ENCODE results near the gene ARF6.
"Not testable (repeated sequence)": the region's sequence is repeated elsewhere in the genome, so short reads cannot be mapped to it uniquely, and the experiment has no call there.

The ARF6 gene

DNA sequence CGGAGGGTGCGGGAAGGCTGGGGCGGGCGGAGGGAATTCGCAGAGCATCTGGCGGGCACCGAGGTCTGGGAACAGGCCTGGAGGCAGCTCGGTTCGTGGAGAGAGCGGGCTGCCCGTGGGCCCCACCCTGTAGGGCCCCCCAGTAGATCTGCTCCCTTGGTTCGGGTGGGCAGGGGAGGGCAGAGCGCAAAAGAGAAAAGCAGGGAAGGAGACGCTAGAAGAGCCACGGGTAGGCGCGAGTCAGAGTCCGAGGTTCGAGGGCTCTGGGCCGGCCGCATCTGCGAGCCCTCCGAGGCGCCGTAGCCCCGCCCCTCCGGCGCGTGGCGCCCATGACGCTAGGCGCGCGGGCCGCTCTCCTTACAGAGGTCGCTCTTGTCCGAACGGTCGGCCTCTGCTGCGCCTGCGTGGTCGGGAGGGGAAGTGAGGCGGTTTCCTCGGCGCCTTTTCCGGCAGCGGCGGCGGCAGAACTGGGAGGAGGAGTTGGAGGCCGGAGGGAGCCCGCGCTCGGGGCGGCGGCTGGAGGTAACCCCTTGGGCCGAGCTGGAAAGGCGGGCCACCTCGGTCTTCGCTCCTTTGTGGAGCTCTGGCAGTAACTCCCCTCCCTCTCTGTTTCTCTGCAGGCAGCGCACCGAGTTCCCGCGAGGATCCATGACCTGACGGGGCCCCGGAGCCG lies at the start of gene ARF6:
ARF6 (plus strand) TSS at position 447 of the 673 bp plus-strand sequence. CDS start 655 bp downstream, outside the sequence.
- DNase-seq = peak; percentile 89

GRCh38 chr14:49849213-49849847 lies 43.6 kb upstream of the ARF6 start:
- DNase-seq = no peak

GRCh38 chr14:49851813-49852212 lies 41.1 kb upstream of the ARF6 start:
- DNase-seq = no peak

DNA sequence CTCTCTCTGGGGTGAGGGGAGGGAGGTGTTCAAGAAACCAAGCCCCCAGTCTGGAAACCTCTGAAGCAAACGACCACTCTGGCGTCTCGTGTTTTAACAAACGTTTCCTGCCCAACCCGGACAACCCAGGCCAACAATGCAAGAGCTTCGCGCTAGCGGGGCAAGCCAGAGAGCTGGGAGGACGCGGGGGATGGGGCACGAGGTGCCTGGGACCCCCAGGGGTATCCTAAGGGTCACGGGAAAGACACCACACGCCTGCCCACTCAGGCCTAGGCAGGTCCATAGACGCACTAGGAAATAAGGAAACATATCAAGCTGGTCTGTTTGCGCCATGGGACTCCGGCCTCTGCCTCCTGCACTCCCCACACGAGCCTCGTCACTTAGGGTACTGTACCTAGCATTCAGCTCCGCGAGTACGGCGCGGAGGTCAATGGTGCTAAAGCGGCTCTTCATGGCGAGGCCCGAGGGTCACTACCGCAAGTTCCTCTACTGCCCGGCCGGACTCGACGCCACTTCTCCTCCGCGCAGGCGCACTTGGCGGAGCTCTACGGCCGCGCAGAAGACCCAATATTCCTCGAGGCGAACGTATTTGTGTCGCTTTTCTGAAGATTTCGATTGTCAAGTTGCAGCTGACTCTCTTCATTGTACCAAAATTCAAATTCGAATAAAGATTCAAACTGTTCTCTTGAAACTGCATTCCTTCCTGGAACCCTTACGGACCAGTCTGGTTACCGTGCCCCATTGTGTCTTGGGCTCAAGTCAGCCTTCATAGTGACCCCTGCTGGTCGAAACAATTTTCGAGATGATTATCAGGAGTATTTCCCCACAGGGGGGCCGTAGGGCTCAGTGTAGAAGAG lies 40.4 kb upstream of the ARF6 start, which contains the start of gene NEMF:
NEMF (minus strand) TSS at position 488 of the 857 bp plus-strand sequence; CDS start at position 453, 35 bp downstream.
- peak; percentile 88 for DNase-seq

- no peak for DNase-seq
Observed at GRCh38 chr14:49853158-49853477, 39.8 kb upstream of the ARF6 start.

- DNase-seq = peak; percentile 58
Observed at GRCh38 chr14:49853572-49854375, 39.1 kb upstream of the ARF6 start.

DNA sequence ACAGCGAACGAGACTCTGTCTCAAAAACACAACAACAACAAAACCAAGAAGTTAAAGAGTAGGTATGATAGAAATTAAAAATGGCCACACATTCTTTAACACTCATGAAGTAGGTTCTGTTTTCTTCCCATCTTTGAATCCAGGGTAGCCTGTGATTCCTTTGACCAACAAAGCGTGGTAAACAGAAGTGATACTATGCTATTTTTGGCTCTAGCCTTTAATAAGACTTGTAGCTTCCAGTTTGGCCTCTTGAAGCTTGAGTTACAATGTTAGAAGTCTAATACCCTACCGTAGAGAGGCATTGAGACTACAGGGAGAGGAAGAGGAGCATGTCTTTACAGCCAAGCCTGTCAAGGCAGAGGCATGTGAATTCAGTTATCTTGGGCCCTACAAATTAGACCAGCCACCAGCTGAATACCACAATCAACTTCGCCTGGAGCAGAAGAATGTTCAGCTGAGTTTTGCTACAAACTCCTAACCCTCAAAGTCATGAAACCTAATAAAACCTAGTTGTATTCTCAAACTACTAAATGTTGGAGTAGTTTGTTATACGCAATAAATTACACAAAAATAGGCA lies 35.4 kb upstream of the ARF6 start:
- DNase-seq = no peak

GRCh38 chr14:49858383-49858782 lies 34.5 kb upstream of the ARF6 start:
- no peak for DNase-seq

GRCh38 chr14:49860988-49861698 lies 31.7 kb upstream of the ARF6 start:
- DNase-seq = no peak

GRCh38 chr14:49861699-49862088 lies 31.2 kb upstream of the ARF6 start:
- DNase-seq = peak; percentile 78

DNA sequence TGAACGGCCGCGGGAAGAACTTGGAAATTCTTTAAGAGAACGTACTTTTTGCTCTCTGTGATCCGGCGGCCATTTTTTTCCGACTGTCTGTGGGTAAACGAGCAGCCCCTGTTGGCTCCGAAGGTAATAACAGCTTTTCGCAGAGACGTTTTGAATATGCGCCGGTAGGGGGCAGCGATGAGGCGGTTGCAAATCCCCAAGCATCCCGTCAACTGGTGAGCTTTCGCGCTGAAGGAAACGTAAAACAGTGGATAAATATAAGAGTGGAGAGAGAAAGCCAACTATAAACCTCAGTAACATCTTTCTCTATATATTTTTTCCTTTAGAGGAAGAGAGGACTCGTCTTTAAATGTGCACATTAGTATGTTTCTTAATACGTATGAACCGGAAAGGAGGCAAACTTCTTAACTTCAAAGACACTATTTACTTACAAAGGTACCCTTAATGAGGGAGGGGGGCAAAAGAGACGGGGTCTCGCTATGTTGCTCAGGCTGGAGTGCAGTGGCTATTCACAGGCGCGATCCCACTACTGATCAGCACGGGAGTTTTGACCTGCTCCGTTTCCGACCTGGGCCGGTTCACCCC lies 30.7 kb upstream of the ARF6 start:
- DNase-seq = peak; percentile 93

- no peak for DNase-seq
Observed at GRCh38 chr14:49863487-49864281, 29.2 kb upstream of the ARF6 start.

DNA sequence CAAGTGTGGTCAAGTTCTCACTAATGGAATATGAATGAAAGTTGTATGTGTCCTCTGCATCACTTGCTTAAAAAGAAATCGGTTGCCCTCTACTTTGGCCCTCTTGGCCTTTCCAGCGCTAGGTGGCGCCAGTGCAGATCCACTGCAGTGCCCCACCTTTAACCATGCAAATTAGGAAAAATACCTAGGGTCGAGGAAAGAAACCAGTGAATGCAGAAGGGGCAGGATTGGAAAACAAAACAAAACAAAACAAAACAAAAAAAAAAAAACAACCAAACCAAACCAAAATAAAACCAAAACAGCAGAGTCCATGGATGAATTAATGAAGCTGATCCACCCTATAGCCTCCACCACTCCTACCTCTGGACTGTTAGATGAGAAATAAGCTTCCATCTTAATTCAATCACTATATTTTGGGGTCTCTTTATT lies 27.4 kb upstream of the ARF6 start:
- peak; percentile 49 for DNase-seq

DNA sequence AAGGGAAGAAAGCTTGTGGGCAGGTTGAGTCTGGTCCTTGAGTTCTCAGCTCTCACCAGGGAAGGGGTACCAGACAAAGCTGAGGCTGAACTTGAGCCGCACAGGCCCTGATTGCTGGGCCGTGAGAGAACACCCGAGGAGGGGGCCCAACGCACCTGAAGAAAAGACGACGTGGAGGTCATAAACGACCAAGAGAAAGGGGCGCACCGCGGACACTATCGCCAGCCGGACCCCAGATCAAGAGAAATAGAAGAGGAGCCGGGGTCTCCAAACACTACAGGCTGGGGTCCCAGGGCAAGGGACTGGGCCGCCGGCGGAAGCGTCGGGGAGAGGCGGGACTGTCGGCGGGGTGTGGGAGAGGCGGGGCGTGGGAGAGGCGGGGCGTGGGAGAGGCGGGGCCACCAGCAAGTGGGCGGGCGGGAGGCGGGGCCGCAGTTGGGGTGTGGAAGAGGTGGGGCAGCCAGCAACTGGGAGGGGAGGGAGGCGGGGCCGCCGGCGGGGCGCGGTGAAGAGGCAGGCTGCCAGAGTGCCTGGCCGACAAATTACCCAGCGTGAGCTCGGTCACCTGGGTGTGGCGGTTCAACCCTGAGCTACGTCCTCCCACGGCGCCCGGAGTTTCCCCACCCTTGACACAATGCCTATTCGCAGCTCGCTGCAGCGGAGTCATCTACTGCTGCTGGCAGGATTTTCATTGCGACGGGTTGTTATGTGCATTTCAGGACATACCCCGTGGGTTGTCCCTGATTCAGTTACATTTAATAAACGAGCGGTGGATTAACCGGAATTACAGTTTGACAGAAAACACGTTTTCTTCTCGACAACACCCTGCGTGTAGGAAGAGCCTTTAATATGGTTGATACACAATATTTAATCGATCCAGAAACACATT lies 24.8 kb upstream of the ARF6 start:
- peak; percentile 92 for DNase-seq

- DNase-seq = no peak
Observed at GRCh38 chr14:49868720-49869114, 24.2 kb upstream of the ARF6 start.

- no peak for DNase-seq
Observed at GRCh38 chr14:49870908-49871307, 22.0 kb upstream of the ARF6 start.

DNA sequence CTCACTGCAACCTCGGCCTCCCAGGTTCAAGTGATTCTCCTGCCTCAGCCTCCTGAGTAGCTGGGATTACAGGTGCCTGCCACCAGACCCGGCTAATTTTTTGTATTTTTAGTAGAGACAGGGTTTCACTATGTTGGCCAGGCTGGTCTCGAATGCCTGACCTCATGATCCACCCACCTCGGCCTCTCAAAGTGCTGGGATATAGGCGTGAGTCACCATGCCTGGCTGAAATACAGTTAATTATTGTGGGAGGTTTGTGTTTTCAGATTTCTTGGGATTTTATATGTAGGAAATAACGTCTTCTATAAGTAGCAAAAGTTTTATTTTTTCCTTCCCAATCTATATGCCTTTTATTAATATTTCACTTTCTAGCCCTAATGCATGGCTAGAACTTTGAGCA lies 19.3 kb upstream of the ARF6 start:
- not testable (repeated sequence) for DNase-seq

GRCh38 chr14:49875640-49876198 lies 17.2 kb upstream of the ARF6 start:
- DNase-seq = no peak

DNA sequence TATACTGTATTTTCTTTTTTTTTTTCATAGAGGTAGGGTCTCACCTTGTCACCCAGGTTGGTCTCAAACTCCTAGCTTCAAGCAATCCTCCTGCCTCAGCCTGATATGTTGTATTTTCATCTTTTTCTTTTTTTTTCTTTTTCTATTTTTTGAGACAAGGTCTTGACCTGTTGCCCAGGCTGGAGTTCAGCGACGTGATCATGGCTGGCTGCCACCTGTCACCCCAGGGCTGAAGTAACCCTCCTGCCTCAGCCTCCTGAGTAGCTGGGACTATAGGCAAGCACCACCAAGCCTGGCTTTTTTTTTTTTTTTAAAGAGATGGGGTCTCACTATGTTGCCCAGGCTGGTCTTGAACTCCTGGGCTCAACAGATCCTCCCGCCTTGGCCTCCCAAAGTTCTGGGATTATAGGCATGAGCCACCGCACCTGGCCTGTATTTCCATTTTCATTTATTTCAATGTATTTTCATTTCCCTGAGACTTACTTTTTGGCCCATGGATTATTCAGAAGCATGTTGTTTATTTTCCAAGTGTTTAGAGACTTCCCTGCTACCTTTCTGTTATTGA lies 16.2 kb upstream of the ARF6 start:
- DNase-seq = no peak
